Endothelial cell of umbilical vein (primary cell): ENCODE results near the gene GLI3. TPM values are rescaled to one million over a fixed set of nuclear protein-coding genes. Genes with fewer than 3 reads are reported as not detected.

Experiments
- BruUV-seq: library from RNA; stranded (reverse); fragments of 400-500 nt; replicated peaks from 2 replicates; lab custom pipeline; 2021; lab: Mats Ljungman, UMichigan
- CTCF ChIA-PET: fragments of 300-600, 350-600 bp; sonication (Branson Sonifier 250); formaldehyde crosslinking; loops from one replicate; lab custom pipeline; 2021; ENCODE audit warnings: antibody characterized with exemption, inconsistent platforms; lab: Charles Lee
- POLR2A ChIA-PET: fragments of 300-600, 350-600 bp; sonication (Branson Sonifier 250); formaldehyde crosslinking; loops from one replicate; lab custom pipeline; 2021; ENCODE audit warnings: antibody characterized with exemption, inconsistent platforms; lab: Charles Lee
- DNase-seq: peaks from one replicate; pipeline ENCODE4 v3.0.0-alpha.2; 2011; ENCODE audit warnings: low read depth, low spot score
- FAIRE-seq: peaks from 2 replicates; lab custom pipeline; 2011; peaks lifted over from hg19 to GRCh38; lab: Jason Lieb, UNC
- H2AFZ ChIP-seq: 2 replicates; pipeline ENCODE4 v1.6.0; 2012; ENCODE audit warnings: low read depth, low read length, control low read depth, inconsistent platforms
- H3K27ac ChIP-seq: 2 replicates; pipeline ENCODE4 v1.5.1; 2011; ENCODE audit warnings: low read depth, mild to moderate bottlenecking, control low read depth, low read length, moderate library complexity; ENCODE audit not compliant: insufficient read depth
- H3K27me3 ChIP-seq, 2 experiments: 2 replicates each; pipeline versions ENCODE4 v1.6.0 to v1.6.1; 2011; ENCODE audit warnings: low read length in 2 of 2, mixed read lengths in 1 of 2; ENCODE audit not compliant: control insufficient read depth in 2 of 2, insufficient read depth in 2 of 2
- H3K36me3 ChIP-seq, 2 experiments: 2 replicates in 1 of 2; 3 replicates in 1 of 2; pipeline ENCODE4 v1.5.1; 2011; ENCODE audit warnings: low read length in 2 of 2, mild to moderate bottlenecking in 1 of 2, moderate library complexity in 1 of 2; ENCODE audit not compliant: control insufficient read depth in 2 of 2, insufficient read depth in 2 of 2; ENCODE audit errors: extremely low read depth in 1 of 2
- H3K4me1 ChIP-seq: 3 replicates; pipeline ENCODE4 v1.5.1; 2011; ENCODE audit warnings: mild to moderate bottlenecking, low read length; ENCODE audit not compliant: control insufficient read depth, insufficient read depth; ENCODE audit errors: extremely low read depth
- H3K4me2 ChIP-seq: 2 replicates; pipeline ENCODE4 v1.6.1; 2011; ENCODE audit warnings: low read length, control low read depth, mixed read lengths; ENCODE audit not compliant: insufficient read depth
- H3K4me3 ChIP-seq, 3 experiments: fragments of 200-600 bp in 1 of 3; sonication (generic), shearing (Covaris generic) in 1 of 3; replicated peaks in 1 of 3; 2 replicates each; pipeline ENCODE4 v1.5.1; 2011 to 2016; ENCODE audit warnings: control low read depth in 3 of 3, low read length in 3 of 3, mild to moderate bottlenecking in 2 of 3, inconsistent platforms in 1 of 3, low read depth in 1 of 3, moderate library complexity in 1 of 3; ENCODE audit not compliant: insufficient read depth in 1 of 3
- H3K79me2 ChIP-seq: 2 replicates; pipeline ENCODE4 v1.6.0; 2012; ENCODE audit warnings: low read length, inconsistent platforms; ENCODE audit not compliant: control insufficient read depth, insufficient read depth
- H3K9ac ChIP-seq: replicated peaks from 2 replicates; pipeline ENCODE3; 2011; ENCODE audit warnings: low read length, control low read depth; ENCODE audit not compliant: insufficient read depth; ENCODE audit errors: extremely low read depth
- H3K9me1 ChIP-seq: replicated peaks from 3 replicates; pipeline ENCODE4 v1.6.0; 2011; ENCODE audit warnings: mild to moderate bottlenecking, low read length; ENCODE audit not compliant: control insufficient read depth, insufficient read depth; ENCODE audit errors: extremely low read depth
- H3K9me3 ChIP-seq: replicated peaks from 2 replicates; pipeline ENCODE4 v1.5.1; 2012; ENCODE audit warnings: low read length, inconsistent platforms; ENCODE audit not compliant: control insufficient read depth, insufficient read depth
- H4K20me1 ChIP-seq: replicated peaks from 2 replicates; pipeline ENCODE3; 2011; ENCODE audit warnings: mild to moderate bottlenecking, low read length; ENCODE audit not compliant: control insufficient read depth, insufficient read depth; ENCODE audit errors: extremely low read depth
- EZH2 ChIP-seq: IDR thresholded peaks from 2 replicates; pipeline ENCODE4 v1.6.1; 2012; ENCODE audit warnings: borderline replicate concordance, low read depth, mild to moderate bottlenecking, moderate library complexity, low read length, inconsistent platforms; ENCODE audit not compliant: severe bottlenecking
- FOS ChIP-seq: IDR thresholded peaks from 2 replicates; pipeline ENCODE4 v1.6.1; 2011; ENCODE audit warnings: mild to moderate bottlenecking, low read length, moderate library complexity, borderline replicate concordance; ENCODE audit not compliant: insufficient read depth
- GATA2 ChIP-seq: IDR thresholded peaks from 2 replicates; pipeline ENCODE4 v1.7.0; 2011; ENCODE audit warnings: low read depth, mild to moderate bottlenecking, moderate library complexity, mixed read lengths, low read length; ENCODE audit not compliant: insufficient read length, insufficient read depth
- JUN ChIP-seq: IDR thresholded peaks from 2 replicates; pipeline ENCODE4 v1.6.1; 2011; ENCODE audit warnings: borderline replicate concordance, low read depth; ENCODE audit not compliant: insufficient read length, insufficient read depth
- MYC ChIP-seq: IDR thresholded peaks from one replicate; pipeline ENCODE4 v1.6.1; 2011; ENCODE audit warnings: mild to moderate bottlenecking, low read depth, low read length
- POLR2A ChIP-seq: IDR thresholded peaks from 2 replicates; pipeline ENCODE4 v1.6.1; 2012; ENCODE audit warnings: low read depth, mild to moderate bottlenecking, control low read depth, low read length
- POLR2AphosphoS5 ChIP-seq: IDR thresholded peaks from 2 replicates; pipeline ENCODE4 v1.6.1; 2012; ENCODE audit warnings: low read depth, mild to moderate bottlenecking, control low read depth, low read length, moderate library complexity; ENCODE audit not compliant: insufficient read depth
- dilution Hi-C: fragments of 300-500 bp; cut with MboI; formaldehyde crosslinking; loops from one replicate; pipeline ENCODE4 v1.15.0; 2019; ENCODE audit warnings: low sequenced_read_pairs; ENCODE audit not compliant: extremely low pct_ligation_motif_present
- intact Hi-C: fragments of 100-400 bp; cut with micrococcal nuclease; formaldehyde crosslinking; loops from one replicate; pipeline ENCODE4 v1.10.0; 2022
- polyA plus RNA-seq, 4 experiments: library from polyadenylated mRNA; depleted of rRNA in 3 of 4; stranded (reverse) in 3 of 4; unstranded in 1 of 4; fragments of >200 nt; gene quantifications; 2 replicates each; pipeline versions ENCODE4 v1.2.1 to v1.2.3, GENCODE V29; 2011 to 2012; ENCODE audit warnings: missing spikeins in 1 of 4
- total RNA-seq: library from RNA; stranded (reverse); gene quantifications from 2 replicates; pipeline ENCODE4 v1.2.3, GENCODE V29; 2021
- TF ChIP-seq, protein P1 (sequence below), 2 donors: IDR thresholded peaks; 1 replicate in 1 of 2; 2 replicates in 1 of 2; pipeline ENCODE4 v1.5.1; 2011; ENCODE audit warnings: low read length in 2 of 2, mild to moderate bottlenecking in 2 of 2, moderate library complexity in 2 of 2, control low read depth in 1 of 2, inconsistent platforms in 1 of 2, low read depth in 1 of 2; ENCODE audit not compliant: insufficient read depth in 1 of 2; ENCODE audit errors: extremely low read depth in 1 of 2
- TF ChIP-seq, protein P2 (sequence below): IDR thresholded peaks from 2 replicates; pipeline ENCODE4 v1.6.1; 2011; ENCODE audit not compliant: insufficient read depth, insufficient read length

GLI3 gene
- total and polyA plus RNA-seq, 2 donors (not counting 3 experiments of a cell fraction or from before 2014, with no cell fraction given) = 6.0 to 24.9 TPM

DNA sequence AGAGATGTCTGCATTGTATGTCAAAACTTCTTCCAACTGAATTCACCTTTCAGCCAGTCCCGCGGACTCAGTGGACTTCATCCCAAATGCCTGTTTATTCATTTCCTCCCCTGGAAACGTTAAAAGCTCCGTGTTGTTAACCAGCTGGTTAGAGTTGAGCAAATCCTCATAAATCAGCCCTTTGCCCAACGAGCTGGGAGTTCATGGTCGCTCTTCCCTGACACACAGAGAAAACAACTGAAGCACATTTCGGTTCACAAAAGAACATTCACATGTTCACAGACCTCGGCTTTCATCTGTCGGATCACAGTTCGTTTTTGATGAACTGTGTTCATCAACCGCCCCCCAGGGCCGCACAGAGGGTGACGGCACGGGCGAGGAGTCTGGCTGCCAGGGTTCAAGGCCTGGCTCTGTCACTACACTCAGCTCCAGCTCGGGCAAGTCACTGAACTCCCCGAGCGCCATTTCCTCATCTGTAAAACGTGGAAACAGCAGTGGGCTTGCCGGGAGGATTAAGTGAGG lies 62.6 kb downstream of the GLI3 start:
- no peak overlapping the region for H3K4me3 ChIP-seq
- H3K79me2 ChIP-seq = no peaks in the 10 kb centered on the region
- dilution Hi-C loops = no loop called here
- no peaks in the 10 kb centered on the region for H3K36me3 ChIP-seq
- no peaks in the 10 kb centered on the region for H4K20me1 ChIP-seq
- DNase-seq (no peak), FAIRE-seq (no peak)
- no peaks in the 10 kb centered on the region for H3K4me1 ChIP-seq
- no peaks in the 10 kb centered on the region for H3K27me3 ChIP-seq
- H3K9me1 ChIP-seq = no peaks in the 10 kb centered on the region
- H3K9ac ChIP-seq = no peak overlapping the region
- H2AFZ ChIP-seq = no peak overlapping the region
- H3K9me3 ChIP-seq = no peaks in the 10 kb centered on the region
- no peak overlapping the region for H3K27ac ChIP-seq
- BruUV-seq = no TSS peak
- H3K4me2 ChIP-seq = no peak overlapping the region
- TF ChIP-seq, protein P1, sequence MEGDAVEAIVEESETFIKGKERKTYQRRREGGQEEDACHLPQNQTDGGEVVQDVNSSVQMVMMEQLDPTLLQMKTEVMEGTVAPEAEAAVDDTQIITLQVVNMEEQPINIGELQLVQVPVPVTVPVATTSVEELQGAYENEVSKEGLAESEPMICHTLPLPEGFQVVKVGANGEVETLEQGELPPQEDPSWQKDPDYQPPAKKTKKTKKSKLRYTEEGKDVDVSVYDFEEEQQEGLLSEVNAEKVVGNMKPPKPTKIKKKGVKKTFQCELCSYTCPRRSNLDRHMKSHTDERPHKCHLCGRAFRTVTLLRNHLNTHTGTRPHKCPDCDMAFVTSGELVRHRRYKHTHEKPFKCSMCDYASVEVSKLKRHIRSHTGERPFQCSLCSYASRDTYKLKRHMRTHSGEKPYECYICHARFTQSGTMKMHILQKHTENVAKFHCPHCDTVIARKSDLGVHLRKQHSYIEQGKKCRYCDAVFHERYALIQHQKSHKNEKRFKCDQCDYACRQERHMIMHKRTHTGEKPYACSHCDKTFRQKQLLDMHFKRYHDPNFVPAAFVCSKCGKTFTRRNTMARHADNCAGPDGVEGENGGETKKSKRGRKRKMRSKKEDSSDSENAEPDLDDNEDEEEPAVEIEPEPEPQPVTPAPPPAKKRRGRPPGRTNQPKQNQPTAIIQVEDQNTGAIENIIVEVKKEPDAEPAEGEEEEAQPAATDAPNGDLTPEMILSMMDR (IDR thresholded peaks at IDR 0.05; ENCODE audit: extremely low read depth in 1 of 2, insufficient read depth in 1 of 2, low read depth in 1 of 2, low read length in 2 of 2) = no peak
- TF ChIP-seq MYC = no peak
- no peak for TF ChIP-seq JUN
- no peak for TF ChIP-seq POLR2A
- no peak for TF ChIP-seq EZH2
- TF ChIP-seq FOS = no peak
- TF ChIP-seq, protein P2, sequence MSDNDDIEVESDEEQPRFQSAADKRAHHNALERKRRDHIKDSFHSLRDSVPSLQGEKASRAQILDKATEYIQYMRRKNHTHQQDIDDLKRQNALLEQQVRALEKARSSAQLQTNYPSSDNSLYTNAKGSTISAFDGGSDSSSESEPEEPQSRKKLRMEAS = no peak
- no peak for TF ChIP-seq POLR2AphosphoS5
- TF ChIP-seq GATA2 = no peak
- intact Hi-C loops = no loop called here
- ChIA-PET CTCF (interaction anchor here (1.2 kb wide), 1 partner anchor 18 kb away, joined by 4 read pairs; no protein-coding TSS in a partner anchor), POLR2A (no interaction called here)
